ENCODE results near the gene CDC42EP4. TPM values are rescaled to one million over a fixed set of nuclear protein-coding genes. Genes with fewer than 3 reads are reported as not detected.

CDC42EP4 gene
- total and polyA plus RNA-seq, 2 experiments from 2014 or later = 62.4 to 82.7 TPM

GRCh38 chr17:73305845-73306836 lies 5.7 kb downstream of the CDC42EP4 start:
- Histone ChIP-seq H2AFZ (no peak overlapping the region), H3K9me2 (replicated peaks; ENCODE audit: insufficient read depth) (no peaks in the 10 kb centered on the region), H3K79me2 (peaks cover 92% of the 10 kb centered on the region), H3K4me2 (peak overlapping the region; percentile 94), H3K4me1 (ENCODE audit: insufficient read depth) (peaks cover 55% of the 10 kb centered on the region), H4K20me1 (ENCODE audit: insufficient read depth, poor library complexity, severe bottlenecking) (peaks cover 59% of the 10 kb centered on the region), H3K27me3 (no peaks in the 10 kb centered on the region), H3K27ac (peak overlapping the region; percentile 100), H3K9me3 (ENCODE audit: low read depth) (no peaks in the 10 kb centered on the region), H3K36me3 (replicated peaks; ENCODE audit: insufficient read depth, low read depth) (no peaks in the 10 kb centered on the region), H3K4me3 (no peak overlapping the region)
- 47% methylated on average over 11 of the region's 11 CpGs for WGBS (ENCODE audit: low lambda C conversion rate, missing lambda C conversion rate)
- TF ChIP-seq EZH2 (IDR thresholded peaks at IDR 0.05; ENCODE audit: borderline replicate concordance) (no peak), EZH2phosphoT487 (IDR thresholded peaks at IDR 0.05; ENCODE audit: low read depth, severe bottlenecking, unreplicated experiment) (no peak)
- TF ChIP-seq, protein P1, sequence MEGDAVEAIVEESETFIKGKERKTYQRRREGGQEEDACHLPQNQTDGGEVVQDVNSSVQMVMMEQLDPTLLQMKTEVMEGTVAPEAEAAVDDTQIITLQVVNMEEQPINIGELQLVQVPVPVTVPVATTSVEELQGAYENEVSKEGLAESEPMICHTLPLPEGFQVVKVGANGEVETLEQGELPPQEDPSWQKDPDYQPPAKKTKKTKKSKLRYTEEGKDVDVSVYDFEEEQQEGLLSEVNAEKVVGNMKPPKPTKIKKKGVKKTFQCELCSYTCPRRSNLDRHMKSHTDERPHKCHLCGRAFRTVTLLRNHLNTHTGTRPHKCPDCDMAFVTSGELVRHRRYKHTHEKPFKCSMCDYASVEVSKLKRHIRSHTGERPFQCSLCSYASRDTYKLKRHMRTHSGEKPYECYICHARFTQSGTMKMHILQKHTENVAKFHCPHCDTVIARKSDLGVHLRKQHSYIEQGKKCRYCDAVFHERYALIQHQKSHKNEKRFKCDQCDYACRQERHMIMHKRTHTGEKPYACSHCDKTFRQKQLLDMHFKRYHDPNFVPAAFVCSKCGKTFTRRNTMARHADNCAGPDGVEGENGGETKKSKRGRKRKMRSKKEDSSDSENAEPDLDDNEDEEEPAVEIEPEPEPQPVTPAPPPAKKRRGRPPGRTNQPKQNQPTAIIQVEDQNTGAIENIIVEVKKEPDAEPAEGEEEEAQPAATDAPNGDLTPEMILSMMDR (IDR thresholded peaks at IDR 0.05; ENCODE audit: poor library complexity) = no peak
- DNase-seq (ENCODE audit: low spot score) = no peak

GRCh38 chr17:73304971-73305812 lies 6.6 kb downstream of the CDC42EP4 start:
- WGBS (ENCODE audit: low lambda C conversion rate, missing lambda C conversion rate) = 16% methylated on average over 16 of the region's 16 CpGs
- Histone ChIP-seq H3K4me2 (peak overlapping the region; percentile 94), H3K27ac (peak overlapping the region; percentile 100), H2AFZ (no peak overlapping the region), H4K20me1 (ENCODE audit: insufficient read depth, poor library complexity, severe bottlenecking) (peaks cover 68% of the 10 kb centered on the region), H3K27me3 (no peaks in the 10 kb centered on the region), H3K4me1 (ENCODE audit: insufficient read depth) (peaks cover 59% of the 10 kb centered on the region), H3K4me3 (no peak overlapping the region), H3K36me3 (replicated peaks; ENCODE audit: insufficient read depth, low read depth) (no peaks in the 10 kb centered on the region), H3K9me2 (replicated peaks; ENCODE audit: insufficient read depth) (no peaks in the 10 kb centered on the region), H3K79me2 (peaks cover 99% of the 10 kb centered on the region), H3K9me3 (ENCODE audit: low read depth) (no peaks in the 10 kb centered on the region)
- DNase-seq (ENCODE audit: low spot score) = peak; percentile 85
- no peak for TF ChIP-seq EZH2phosphoT487 (IDR thresholded peaks at IDR 0.05; ENCODE audit: low read depth, severe bottlenecking, unreplicated experiment)
- TF ChIP-seq, protein P1 (IDR thresholded peaks at IDR 0.05; ENCODE audit: poor library complexity) = peak; percentile 46

GRCh38 chr17:73304438-73304837 lies 7.4 kb downstream of the CDC42EP4 start:
- Histone ChIP-seq H3K27ac (peak overlapping the region; percentile 100), H3K36me3 (replicated peaks; ENCODE audit: insufficient read depth, low read depth) (no peaks in the 10 kb centered on the region), H2AFZ (no peak overlapping the region), H3K9me3 (ENCODE audit: low read depth) (no peaks in the 10 kb centered on the region), H3K4me1 (ENCODE audit: insufficient read depth) (peaks cover 59% of the 10 kb centered on the region), H3K79me2 (peaks cover 99% of the 10 kb centered on the region), H3K9me2 (replicated peaks; ENCODE audit: insufficient read depth) (no peaks in the 10 kb centered on the region), H3K4me2 (peak overlapping the region; percentile 94), H3K4me3 (no peak overlapping the region), H3K27me3 (no peaks in the 10 kb centered on the region), H4K20me1 (ENCODE audit: insufficient read depth, poor library complexity, severe bottlenecking) (peaks cover 76% of the 10 kb centered on the region)
- DNase-seq (ENCODE audit: low spot score) = peak; percentile 48
- TF ChIP-seq EZH2 (IDR thresholded peaks at IDR 0.05; ENCODE audit: borderline replicate concordance) (no peak), EZH2phosphoT487 (IDR thresholded peaks at IDR 0.05; ENCODE audit: low read depth, severe bottlenecking, unreplicated experiment) (no peak)
- TF ChIP-seq, protein P1 (IDR thresholded peaks at IDR 0.05; ENCODE audit: poor library complexity) = no peak
- 20% methylated on average over 8 of the region's 8 CpGs for WGBS (ENCODE audit: low lambda C conversion rate, missing lambda C conversion rate)
